T-helper 2 cell treated with Interferon-gamma antibody and Interleukin-4, amounts not matched to agents 5 μg/mL and 100 μg/mL, for 36 hours (primary cell): ENCODE measurements around the gene CLDN10.
"Not testable (repeated sequence)": the region's sequence is repeated elsewhere in the genome, so short reads cannot be mapped to it uniquely, and the experiment has no call there.

ENCODE experiments used
- DNase-seq: peaks from one replicate; pipeline ENCODE4 v3.0.0; 2021; ENCODE audit warnings: low spot score
- H3K27ac Mint-ChIP-seq: one replicate; pipeline ENCODE4 v1.8.0; 2021; ENCODE audit warnings: mild to moderate bottlenecking, mixed read lengths
- H3K27me3 Mint-ChIP-seq: one replicate; pipeline ENCODE4 v1.8.0; 2021; ENCODE audit warnings: low read depth, mixed read lengths
- H3K36me3 Mint-ChIP-seq: one replicate; pipeline ENCODE4 v1.8.0; 2021; ENCODE audit warnings: low read depth, mixed read lengths
- H3K4me1 Mint-ChIP-seq: one replicate; pipeline ENCODE4 v1.8.0; 2021; ENCODE audit warnings: low read depth, mixed read lengths
- H3K4me3 Mint-ChIP-seq: one replicate; pipeline ENCODE4 v1.8.0; 2022; ENCODE audit warnings: mild to moderate bottlenecking, moderate library complexity, mixed read lengths
- H3K9me3 Mint-ChIP-seq: one replicate; pipeline ENCODE4 v1.8.0; 2021; ENCODE audit warnings: mixed read lengths

CLDN10 gene

GRCh38 chr13:95552539-95553441, at the start of gene CLDN10:
Gene CLDN10 (plus strand): TSS chr13:95552720. CDS start chr13:95552754, 34 bp downstream.
- Mint-ChIP-seq H3K27me3 (peaks cover 49% of the 10 kb centered on the region), H3K4me3 (peak within 1 kb of the TSS; percentile 47), H3K36me3 (no peaks in the 10 kb centered on the region)

GRCh38 chr13:95503662-95504061, 48.9 kb upstream of the CLDN10 start:
- H3K4me1 Mint-ChIP-seq: no peaks in the 10 kb centered on the region

More at GRCh38 chr13:95552539-95553441, at the start of gene CLDN10:
- Mint-ChIP-seq H3K9me3 (no peaks in the 10 kb centered on the region), H3K4me1 (peaks cover 10% of the 10 kb centered on the region), H3K27ac (no peak within 1 kb of the TSS)
- DNase-seq: no peak

GRCh38 chr13:95505265-95505664, 47.3 kb upstream of the CLDN10 start:
- no peak for DNase-seq
- no peak overlapping the region for H3K27ac Mint-ChIP-seq
- H3K27me3 Mint-ChIP-seq: no peaks in the 10 kb centered on the region
- H3K4me3 Mint-ChIP-seq: no peak overlapping the region
- H3K4me1 Mint-ChIP-seq: no peaks in the 10 kb centered on the region
- no peaks in the 10 kb centered on the region for H3K9me3 Mint-ChIP-seq
- H3K36me3 Mint-ChIP-seq: no peaks in the 10 kb centered on the region

More at GRCh38 chr13:95503662-95504061, 48.9 kb upstream of the CLDN10 start:
- no peak for DNase-seq
- Mint-ChIP-seq H3K27me3 (no peaks in the 10 kb centered on the region), H3K36me3 (no peaks in the 10 kb centered on the region), H3K9me3 (no peaks in the 10 kb centered on the region), H3K4me3 (no peak overlapping the region), H3K27ac (no peak overlapping the region)

- Mint-ChIP-seq H3K36me3 (no peaks in the 10 kb centered on the region), H3K27ac (no peak overlapping the region), H3K4me3 (no peak overlapping the region), H3K27me3 (no peaks in the 10 kb centered on the region), H3K9me3 (no peaks in the 10 kb centered on the region), H3K4me1 (no peaks in the 10 kb centered on the region)
- no peak for DNase-seq
Measured at GRCh38 chr13:95505986-95506385, 46.5 kb upstream of the CLDN10 start.

GRCh38 chr13:95507991-95508390, 44.5 kb upstream of the CLDN10 start:
- Mint-ChIP-seq H3K4me1 (no peaks in the 10 kb centered on the region), H3K36me3 (no peaks in the 10 kb centered on the region), H3K9me3 (no peaks in the 10 kb centered on the region), H3K27ac (no peak overlapping the region), H3K27me3 (no peaks in the 10 kb centered on the region), H3K4me3 (no peak overlapping the region)
- no peak for DNase-seq

GRCh38 chr13:95508996-95509395, 43.5 kb upstream of the CLDN10 start:
- Mint-ChIP-seq H3K36me3 (no peaks in the 10 kb centered on the region), H3K27ac (no peak overlapping the region), H3K27me3 (no peaks in the 10 kb centered on the region), H3K4me3 (no peak overlapping the region), H3K9me3 (no peaks in the 10 kb centered on the region), H3K4me1 (no peaks in the 10 kb centered on the region)
- DNase-seq: no peak

- H3K4me3 Mint-ChIP-seq: no peak overlapping the region
- no peaks in the 10 kb centered on the region for H3K4me1 Mint-ChIP-seq
- H3K36me3 Mint-ChIP-seq: no peaks in the 10 kb centered on the region
- DNase-seq: no peak
- H3K9me3 Mint-ChIP-seq: no peaks in the 10 kb centered on the region
- H3K27me3 Mint-ChIP-seq: no peaks in the 10 kb centered on the region
- no peak overlapping the region for H3K27ac Mint-ChIP-seq
Measured at GRCh38 chr13:95509521-95510310, 42.8 kb upstream of the CLDN10 start.

GRCh38 chr13:95510950-95511349, 41.6 kb upstream of the CLDN10 start:
- H3K27me3 Mint-ChIP-seq: no peaks in the 10 kb centered on the region

GRCh38 chr13:95512424-95512823, 40.1 kb upstream of the CLDN10 start:
- H3K27ac Mint-ChIP-seq: no peak overlapping the region
- no peak for DNase-seq
- H3K27me3 Mint-ChIP-seq: no peaks in the 10 kb centered on the region
- no peaks in the 10 kb centered on the region for H3K4me1 Mint-ChIP-seq
- no peaks in the 10 kb centered on the region for H3K36me3 Mint-ChIP-seq
- H3K9me3 Mint-ChIP-seq: no peaks in the 10 kb centered on the region
- H3K4me3 Mint-ChIP-seq: no peak overlapping the region

More at GRCh38 chr13:95510950-95511349, 41.6 kb upstream of the CLDN10 start:
- no peaks in the 10 kb centered on the region for H3K36me3 Mint-ChIP-seq
- H3K4me3 Mint-ChIP-seq: no peak overlapping the region
- no peaks in the 10 kb centered on the region for H3K4me1 Mint-ChIP-seq
- no peak overlapping the region for H3K27ac Mint-ChIP-seq
- no peaks in the 10 kb centered on the region for H3K9me3 Mint-ChIP-seq
- DNase-seq: no peak

- Mint-ChIP-seq H3K4me1 (no peaks in the 10 kb centered on the region), H3K9me3 (no peaks in the 10 kb centered on the region), H3K27ac (no peak overlapping the region), H3K27me3 (no peaks in the 10 kb centered on the region), H3K36me3 (no peaks in the 10 kb centered on the region), H3K4me3 (no peak overlapping the region)
- DNase-seq: no peak
Measured at GRCh38 chr13:95512957-95513356, 39.6 kb upstream of the CLDN10 start.

- DNase-seq, H3K27ac Mint-ChIP-seq, H3K27me3 Mint-ChIP-seq, H3K36me3 Mint-ChIP-seq, H3K4me1 Mint-ChIP-seq, H3K4me3 Mint-ChIP-seq, H3K9me3 Mint-ChIP-seq: not testable (repeated sequence)
Measured at GRCh38 chr13:95515606-95516005, 36.9 kb upstream of the CLDN10 start.

GRCh38 chr13:95516021-95516420, 36.5 kb upstream of the CLDN10 start:
- Mint-ChIP-seq H3K27ac (no peak overlapping the region), H3K4me3 (no peak overlapping the region), H3K27me3 (no peaks in the 10 kb centered on the region), H3K4me1 (no peaks in the 10 kb centered on the region), H3K9me3 (no peaks in the 10 kb centered on the region), H3K36me3 (no peaks in the 10 kb centered on the region)
- no peak for DNase-seq

- Mint-ChIP-seq H3K4me3 (no peak overlapping the region), H3K4me1 (no peaks in the 10 kb centered on the region), H3K9me3 (no peaks in the 10 kb centered on the region), H3K36me3 (no peaks in the 10 kb centered on the region), H3K27ac (no peak overlapping the region), H3K27me3 (no peaks in the 10 kb centered on the region)
- DNase-seq: no peak
Measured at GRCh38 chr13:95516492-95516891, 36.0 kb upstream of the CLDN10 start.

GRCh38 chr13:95523598-95523997, 28.9 kb upstream of the CLDN10 start:
- no peaks in the 10 kb centered on the region for H3K4me1 Mint-ChIP-seq
- H3K4me3 Mint-ChIP-seq: no peak overlapping the region
- no peak for DNase-seq
- H3K36me3 Mint-ChIP-seq: no peaks in the 10 kb centered on the region
- no peaks in the 10 kb centered on the region for H3K9me3 Mint-ChIP-seq
- H3K27ac Mint-ChIP-seq: no peak overlapping the region
- H3K27me3 Mint-ChIP-seq: peaks cover 3% of the 10 kb centered on the region
